B cell (primary cell): ENCODE measurements around the gene CARMIL3. TPM values are rescaled to one million over a fixed set of nuclear protein-coding genes. Genes with fewer than 3 reads are reported as not detected.

Experiments
- ATAC-seq: fragments of 200-7000 bp; cut with Tn5 transposase; one replicate; pipeline ENCODE4 v1.10.0; 2021; ENCODE audit warnings: low read depth, mild to moderate bottlenecking, moderate number of reproducible peaks, moderate library complexity
- CTCF ChIA-PET: fragments of 350-600 bp; sonication (Branson Sonifier 250); formaldehyde crosslinking; loops from one replicate; lab custom pipeline; 2021; ENCODE audit warnings: antibody characterized with exemption, inconsistent platforms; lab: Charles Lee
- POLR2A ChIA-PET: fragments of 350-600 bp; sonication (Branson Sonifier 250); formaldehyde crosslinking; loops from one replicate; lab custom pipeline; 2021; ENCODE audit warnings: antibody characterized with exemption; lab: Charles Lee
- DNase-seq: peaks from one replicate; pipeline ENCODE4 v3.0.0; 2013
- H2AFZ ChIP-seq: 2 replicates; pipeline ENCODE4 v1.6.1; 2012; ENCODE audit warnings: mild to moderate bottlenecking, low read depth, low read length; ENCODE audit not compliant: insufficient read depth, poor library complexity, severe bottlenecking
- H3K27ac ChIP-seq, 2 donors: 1 replicate in 1 of 2; 2 replicates in 1 of 2; pipeline ENCODE4 v1.5.1; 2012 to 2013; ENCODE audit warnings: low read length in 2 of 2, mild to moderate bottlenecking in 2 of 2, moderate library complexity in 1 of 2
- H3K27me3 ChIP-seq, 4 experiments: fragments of 200-600 bp in 1 of 4; sonication (generic) in 1 of 4; replicated peaks in 1 of 4; 1 replicate in 2 of 4; 2 replicates in 2 of 4; pipeline versions ENCODE4 v1.6.1 to v1.7.0; 2013 to 2016; ENCODE audit warnings: low read length in 3 of 4, mild to moderate bottlenecking in 2 of 4, mixed read lengths in 1 of 4, moderate library complexity in 1 of 4; ENCODE audit not compliant: insufficient read depth in 4 of 4, control insufficient read depth in 3 of 4; ENCODE audit errors: control extremely low read depth in 1 of 4
- H3K36me3 ChIP-seq, 2 experiments: replicated peaks in 1 of 2; 1 replicate in 1 of 2; 2 replicates in 1 of 2; pipeline versions ENCODE4 v1.6.1 to v1.7.1; 2013; ENCODE audit warnings: low read length in 1 of 2; ENCODE audit not compliant: insufficient read depth in 2 of 2, control insufficient read depth in 1 of 2; ENCODE audit errors: control extremely low read depth in 1 of 2, extremely low read depth in 1 of 2
- H3K4me1 ChIP-seq, 2 donors: fragments of 200-600 bp in 1 of 2; sonication (generic) in 1 of 2; 1 replicate in 1 of 2; 2 replicates in 1 of 2; pipeline versions ENCODE4 v1.5.1 to v1.6.1; 2013 to 2017; ENCODE audit warnings: low read length in 2 of 2; ENCODE audit not compliant: control insufficient read depth in 2 of 2, insufficient read depth in 2 of 2
- H3K4me2 ChIP-seq: replicated peaks from 2 replicates; pipeline ENCODE3; 2012; ENCODE audit warnings: mild to moderate bottlenecking, low read depth, low read length; ENCODE audit not compliant: poor library complexity, severe bottlenecking
- H3K4me3 ChIP-seq, 5 experiments: fragments of 200-600 bp in 1 of 5; sonication (generic) in 1 of 5; 1 replicate in 3 of 5; 2 replicates in 2 of 5; pipeline versions ENCODE4 v1.5.1 to v1.7.0; 2011 to 2016; ENCODE audit warnings: low read length in 4 of 5, mild to moderate bottlenecking in 4 of 5, low read depth in 2 of 5, control low read depth in 1 of 5, moderate library complexity in 1 of 5; ENCODE audit not compliant: insufficient read depth in 1 of 5; ENCODE audit errors: control extremely low read depth in 1 of 5, extremely low read depth in 1 of 5
- H3K79me2 ChIP-seq: fragments of 200-600 bp; sonication (generic); one replicate; pipeline ENCODE4 v1.6.0; 2016; ENCODE audit warnings: low read length; ENCODE audit not compliant: control insufficient read depth, insufficient read depth
- H3K9ac ChIP-seq: fragments of 200-600 bp; sonication (generic); 2 replicates; pipeline ENCODE4 v1.6.1; 2017; ENCODE audit warnings: mild to moderate bottlenecking, low read length, moderate library complexity
- H3K9me3 ChIP-seq, 3 donors: one replicate each; pipeline versions ENCODE4 v1.6.1 to v1.7.1; 2013; ENCODE audit warnings: low read length in 2 of 3; ENCODE audit not compliant: control insufficient read depth in 2 of 3, insufficient read depth in 1 of 3; ENCODE audit errors: control extremely low read depth in 1 of 3
- H4K20me1 ChIP-seq: 2 replicates; pipeline ENCODE4 v1.6.0; 2012; ENCODE audit warnings: mild to moderate bottlenecking, low read length; ENCODE audit not compliant: insufficient read depth, control insufficient read depth, poor library complexity, severe bottlenecking
- H3K27ac Mint-ChIP-seq: one replicate; pipeline ENCODE4 v1.8.0; 2021; ENCODE audit warnings: mixed read lengths
- H3K27me3 Mint-ChIP-seq: one replicate; pipeline ENCODE4 v1.8.0; 2021; ENCODE audit warnings: mixed read lengths
- H3K4me1 Mint-ChIP-seq: one replicate; pipeline ENCODE4 v1.8.0; 2021; ENCODE audit warnings: mixed read lengths
- H3K4me3 Mint-ChIP-seq: one replicate; pipeline ENCODE4 v1.8.0; 2021; ENCODE audit warnings: mixed read lengths
- H3K9me3 Mint-ChIP-seq: one replicate; pipeline ENCODE4 v1.8.0; 2022; ENCODE audit warnings: mixed read lengths; ENCODE audit not compliant: insufficient read depth
- CTCF ChIP-seq: fragments of 200-600 bp; IDR thresholded peaks from one replicate; pipeline ENCODE4 v1.8.0; 2022; ENCODE audit warnings: antibody characterized with exemption, mild to moderate bottlenecking
- EZH2 ChIP-seq: IDR thresholded peaks from 2 replicates; pipeline ENCODE4 v1.6.1; 2012; ENCODE audit warnings: borderline replicate concordance, low read depth, mild to moderate bottlenecking, moderate library complexity, low read length; ENCODE audit not compliant: insufficient read depth, poor library complexity, severe bottlenecking
- WGBS: methylation state at CpG from one replicate; pipeline ENCODE4 v1.1.5; 2013; ENCODE audit warnings: missing lambda C conversion rate; ENCODE audit not compliant: insufficient coverage; 5-methylcytosine and 5-hydroxymethylcytosine counted together
- intact Hi-C: fragments of 100-400 bp; cut with micrococcal nuclease; formaldehyde crosslinking; loops from one replicate; pipeline ENCODE4 v1.10.0; 2022
- polyA plus RNA-seq: library from polyadenylated mRNA; depleted of rRNA; stranded (reverse); fragments of >200 nt; gene quantifications from 2 replicates; pipeline ENCODE4 v1.2.3, GENCODE V29; 2012
- total RNA-seq, 2 donors: library from RNA; stranded (reverse); fragments of 120-200 nt in 1 of 2; gene quantifications; 1 replicate in 1 of 2; 2 replicates in 1 of 2; pipeline versions ENCODE4 v1.2.3 to v1.2.4, GENCODE V29; 2013 to 2022

The CARMIL3 gene
- total and polyA plus RNA-seq, 2 donors (not counting 1 experiment from before 2014, with no cell fraction given): 1.0 to 7.2 TPM

- H3K9ac ChIP-seq: no peak overlapping the region
- intact Hi-C loops: loop anchor here (5.0 to 10.0 kb wide), 3 partner anchors 50 to 473 kb away; partner anchors contain the start of genes AP1G2 and DHRS4L2
- H3K4me3 ChIP-seq: no peak overlapping the region
- no peaks in the 10 kb centered on the region for H3K27me3 ChIP-seq
- ChIA-PET POLR2A (no interaction called here), CTCF (interaction anchor here (1.1 kb wide), 1 partner anchor 69 kb away, joined by 3 read pairs; no protein-coding TSS in a partner anchor)
- Mint-ChIP-seq H3K9me3 (peaks cover 5% of the 10 kb centered on the region), H3K4me1 (peaks cover 10% of the 10 kb centered on the region), H3K27ac (no peak overlapping the region), H3K4me3 (no peak overlapping the region), H3K27me3 (no peaks in the 10 kb centered on the region)
- ATAC-seq: no peak
- no peaks in the 10 kb centered on the region for H3K36me3 ChIP-seq
- DNase-seq: no peak
- H4K20me1 ChIP-seq: no peaks in the 10 kb centered on the region
- no peak overlapping the region for H2AFZ ChIP-seq
- TF ChIP-seq CTCF (no peak), EZH2 (no peak)
- peaks cover 0 to 9% of the 10 kb centered on the region in 2 donors for H3K4me1 ChIP-seq
- no peaks in the 10 kb centered on the region for H3K79me2 ChIP-seq
- peaks cover 0 to 3% (median 2%) of the 10 kb centered on the region in 3 donors for H3K9me3 ChIP-seq
- WGBS: 91% methylated on average over 13 of the region's 14 CpGs
- H3K4me2 ChIP-seq: no peak overlapping the region
- no peak overlapping the region for H3K27ac ChIP-seq
Observed at GRCh38 chr14:24037658-24038037, 14.2 kb upstream of the CARMIL3 start.

- no peaks in the 10 kb centered on the region for H3K36me3 ChIP-seq
- H3K79me2 ChIP-seq: no peaks in the 10 kb centered on the region
- CTCF ChIA-PET: interaction anchor here (1.0 to 1.5 kb wide), 3 partner anchors 10 to 70 kb away, joined by 3 to 11 read pairs (median 3); no protein-coding TSS in a partner anchor
- H3K9ac ChIP-seq: no peak overlapping the region
- no peak overlapping the region for H3K27ac Mint-ChIP-seq
- peaks cover 0 to 9% of the 10 kb centered on the region in 2 donors for H3K4me1 ChIP-seq
- no peak overlapping the region for H3K4me2 ChIP-seq
- H3K4me3 Mint-ChIP-seq: no peak overlapping the region
- WGBS: 100% methylated on average over 1 of the region's 2 CpGs
- POLR2A ChIA-PET: no interaction called here
- H3K27me3 Mint-ChIP-seq: no peaks in the 10 kb centered on the region
- intact Hi-C loops: loop anchor here (5.0 to 10.0 kb wide), 3 partner anchors 51 to 474 kb away; partner anchors contain the start of genes AP1G2 and DHRS4L2
- DNase-seq (no peak), ATAC-seq (no peak)
- TF ChIP-seq CTCF: no peak
- no peak for TF ChIP-seq EZH2
- no peaks in the 10 kb centered on the region for H3K9me3 Mint-ChIP-seq
- peaks cover 10% of the 10 kb centered on the region for H3K4me1 Mint-ChIP-seq
- no peak overlapping the region for H2AFZ ChIP-seq
- H3K27me3 ChIP-seq: no peaks in the 10 kb centered on the region
- H3K9me3 ChIP-seq: no peaks in the 10 kb centered on the region
- no peak overlapping the region for H3K4me3 ChIP-seq
- no peak overlapping the region for H3K27ac ChIP-seq
- no peaks in the 10 kb centered on the region for H4K20me1 ChIP-seq
Observed at GRCh38 chr14:24038686-24039085, 13.1 kb upstream of the CARMIL3 start.
